ENCODE data around the gene RALGPS1.

DNA sequence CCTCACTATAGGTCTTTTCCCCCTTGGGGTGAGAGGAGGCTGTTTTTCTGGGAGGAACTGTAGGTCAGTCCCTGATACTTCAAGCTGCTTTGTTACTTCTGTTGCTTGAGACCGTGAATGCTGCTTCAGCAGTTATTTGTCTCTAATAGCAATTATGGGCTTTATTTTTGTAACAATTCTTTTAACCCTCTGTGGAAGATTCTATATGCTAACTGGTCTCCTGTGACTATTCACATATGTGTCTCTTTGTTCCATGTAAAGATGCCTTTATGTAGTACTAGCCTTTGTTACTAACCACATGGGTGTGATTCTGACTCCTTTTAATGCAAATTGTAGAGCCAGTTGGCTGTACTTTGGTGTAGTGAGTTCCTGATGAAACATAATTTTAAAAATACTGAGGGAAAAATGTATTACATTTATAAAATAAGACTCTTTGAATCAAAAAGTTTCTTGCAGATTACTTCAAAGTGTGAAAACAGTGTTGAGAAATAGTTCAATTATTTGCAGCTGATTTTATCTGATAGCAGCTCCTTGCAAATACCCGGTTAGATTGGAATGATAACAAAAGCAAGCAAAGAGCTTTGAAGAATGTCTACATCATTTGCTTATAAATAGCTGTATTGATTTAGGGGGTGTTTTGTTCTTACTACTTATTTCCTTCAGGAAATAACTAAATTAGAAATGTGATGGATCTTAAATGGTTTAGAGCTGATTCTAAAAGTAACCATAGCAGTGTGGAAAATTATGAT lies 161.2 kb downstream of the RALGPS1 start:
- TF ChIP-seq JUN (CRISPR knock-in tag; IDR thresholded peaks at IDR 0.05) (no peak), KAT7 (CRISPR knock-in tag; IDR thresholded peaks at IDR 0.05; ENCODE audit: borderline replicate concordance) (no peak), TCF12 (IDR thresholded peaks at IDR 0.05) (no peak), TCF12 (CRISPR knock-in tag; IDR thresholded peaks at IDR 0.05) (no peak), POLR2A (IDR thresholded peaks at IDR 0.05; ENCODE audit: insufficient read depth in 1 of 2, low read depth in 2 of 2, low read length in 2 of 2) (no peak), KLF6 (CRISPR knock-in tag; IDR thresholded peaks at IDR 0.05) (no peak), NFIC (IDR thresholded peaks at IDR 0.05; ENCODE audit: low read length) (no peak), ZNF709 (CRISPR knock-in tag; IDR thresholded peaks at IDR 0.05) (no peak)
- TF ChIP-seq, protein P1, sequence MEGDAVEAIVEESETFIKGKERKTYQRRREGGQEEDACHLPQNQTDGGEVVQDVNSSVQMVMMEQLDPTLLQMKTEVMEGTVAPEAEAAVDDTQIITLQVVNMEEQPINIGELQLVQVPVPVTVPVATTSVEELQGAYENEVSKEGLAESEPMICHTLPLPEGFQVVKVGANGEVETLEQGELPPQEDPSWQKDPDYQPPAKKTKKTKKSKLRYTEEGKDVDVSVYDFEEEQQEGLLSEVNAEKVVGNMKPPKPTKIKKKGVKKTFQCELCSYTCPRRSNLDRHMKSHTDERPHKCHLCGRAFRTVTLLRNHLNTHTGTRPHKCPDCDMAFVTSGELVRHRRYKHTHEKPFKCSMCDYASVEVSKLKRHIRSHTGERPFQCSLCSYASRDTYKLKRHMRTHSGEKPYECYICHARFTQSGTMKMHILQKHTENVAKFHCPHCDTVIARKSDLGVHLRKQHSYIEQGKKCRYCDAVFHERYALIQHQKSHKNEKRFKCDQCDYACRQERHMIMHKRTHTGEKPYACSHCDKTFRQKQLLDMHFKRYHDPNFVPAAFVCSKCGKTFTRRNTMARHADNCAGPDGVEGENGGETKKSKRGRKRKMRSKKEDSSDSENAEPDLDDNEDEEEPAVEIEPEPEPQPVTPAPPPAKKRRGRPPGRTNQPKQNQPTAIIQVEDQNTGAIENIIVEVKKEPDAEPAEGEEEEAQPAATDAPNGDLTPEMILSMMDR (CRISPR knock-in tag; IDR thresholded peaks at IDR 0.05): no peak

All from HepG2 (cell line).